Measurements from ENCODE around the gene USP13. TPM values are rescaled to one million over a fixed set of nuclear protein-coding genes. Genes with fewer than 3 reads are reported as not detected.

USP13 gene
- total and polyA plus RNA-seq, 2 of the 13 experiments (the other 11 are each of a cell fraction or from before 2014, with no cell fraction given) = 15.9 to 36.7 TPM

DNA sequence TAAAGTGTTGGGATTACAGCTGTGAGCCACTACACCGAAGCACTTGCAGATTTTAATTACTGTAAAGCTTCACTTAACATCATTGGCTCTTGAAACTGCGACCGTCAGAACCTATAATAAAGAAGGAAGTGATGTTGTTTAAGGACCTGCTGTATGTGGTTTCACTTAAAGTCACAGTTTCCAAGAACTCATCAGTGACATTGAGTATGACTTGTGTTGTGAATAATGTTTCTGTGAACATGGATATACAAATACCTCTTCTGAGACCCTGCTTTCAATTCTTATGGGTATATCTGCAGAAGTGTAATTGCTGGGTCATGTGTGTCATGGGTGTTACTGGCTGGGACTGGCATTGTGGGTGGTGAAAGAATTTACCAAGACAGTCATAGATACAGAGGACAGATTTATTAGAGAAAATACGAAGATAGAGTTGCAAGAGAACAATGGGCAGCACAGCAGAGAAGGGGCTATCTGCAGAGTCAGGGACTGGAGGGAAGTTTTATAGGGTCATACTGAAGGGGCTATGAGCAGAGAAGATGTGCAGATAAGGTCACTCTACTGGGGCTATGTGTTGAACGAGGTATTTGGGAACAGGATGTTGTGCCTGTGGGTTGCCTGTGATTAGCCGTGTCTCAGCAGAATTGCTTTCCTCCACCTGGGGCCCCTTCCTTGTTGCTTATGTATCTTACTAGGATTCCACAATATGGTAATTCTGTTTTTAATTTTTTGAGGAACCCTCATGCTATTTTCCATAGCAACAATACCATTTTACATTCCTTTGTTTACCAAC, 43.7 kb upstream of the USP13 start:
- in situ Hi-C loops (cut with HindIII; ENCODE audit: extremely low pct_ligation_motif_present, low pct_unique_long_range_greater_than_20kb) = no loop called here
- no peak overlapping the region for H2AFZ ChIP-seq (ENCODE audit: low read length)
- no TSS peak for BruUV-seq (replicated peaks)
- no peak for FAIRE-seq
- no peak for ATAC-seq
- intact Hi-C loops (cut with micrococcal nuclease; ENCODE audit: unreplicated experiment) = no loop called here
- no peaks in the 10 kb centered on the region for H4K20me1 ChIP-seq (ENCODE audit: insufficient read depth, low read length)
- H3K27me3 ChIP-seq (ENCODE audit: control insufficient read depth in 1 of 2, insufficient read depth in 2 of 2, low read length in 2 of 2) = no peaks in the 10 kb centered on the region; a peak in 1 of 5 replicates
- no peak overlapping the region for H3K4me2 ChIP-seq (ENCODE audit: low read depth, low read length)
- H3K27ac ChIP-seq (ENCODE audit: extremely low read length, insufficient read depth, low read length) = no peak overlapping the region
- H3K9ac ChIP-seq (ENCODE audit: insufficient read depth, low read depth, low read length) = no peak overlapping the region
- ChIA-PET POLR2A (no interaction called here), CTCF (ENCODE audit: low intra/inter-chr PET ratio, low total read pairs) (no interaction called here)
- 95% methylated on average over 6 of the region's 6 CpGs for WGBS (ENCODE audit: low lambda C conversion rate)
- no peaks in the 10 kb centered on the region for H3K9me3 ChIP-seq (ENCODE audit: low read length)
- no peaks in the 10 kb centered on the region for H3K36me3 ChIP-seq (replicated peaks in 1 of 2; ENCODE audit: control insufficient read depth in 1 of 2, insufficient read depth in 2 of 2, low read length in 2 of 2)
- TF ChIP-seq NPAS2 (CRISPR knock-in tag; IDR thresholded peaks at IDR 0.05; ENCODE audit: borderline replicate concordance) (no peak), ZNF121 (CRISPR knock-in tag; IDR thresholded peaks at IDR 0.05) (no peak), ZNF33B (CRISPR knock-in tag; IDR thresholded peaks at IDR 0.05) (no peak), ZNF75D (CRISPR knock-in tag; IDR thresholded peaks at IDR 0.05; ENCODE audit: borderline replicate concordance) (no peak), ZNF672 (CRISPR knock-in tag; IDR thresholded peaks at IDR 0.05) (no peak), FOXC1 (CRISPR knock-in tag; IDR thresholded peaks at IDR 0.05; ENCODE audit: borderline replicate concordance) (no peak), NCOA2 (CRISPR knock-in tag; IDR thresholded peaks at IDR 0.05) (no peak), ZNF224 (CRISPR knock-in tag; IDR thresholded peaks at IDR 0.05) (no peak), RELA (CRISPR knock-in tag; IDR thresholded peaks at IDR 0.05) (no peak), ZKSCAN8 (CRISPR knock-in tag; IDR thresholded peaks at IDR 0.05; ENCODE audit: borderline replicate concordance) (no peak), ZNF296 (CRISPR knock-in tag; conservative IDR thresholded peaks at IDR 0.05) (no peak), ZNF260 (CRISPR knock-in tag; IDR thresholded peaks at IDR 0.05; ENCODE audit: borderline replicate concordance, low read depth) (no peak), RNF2 (conservative IDR thresholded peaks at IDR 0.05; ENCODE audit: low read depth) (no peak), YY1 (IDR thresholded peaks at IDR 0.05; ENCODE audit: insufficient read depth, insufficient replicate concordance, low read depth, low read length) (no peak), ZNF367 (CRISPR knock-in tag; IDR thresholded peaks at IDR 0.05; ENCODE audit: borderline replicate concordance) (no peak), PAF1 (CRISPR knock-in tag; IDR thresholded peaks at IDR 0.05) (no peak), ZNF451 (CRISPR knock-in tag; IDR thresholded peaks at IDR 0.05) (no peak), ZBTB3 (CRISPR knock-in tag; IDR thresholded peaks at IDR 0.05; ENCODE audit: borderline replicate concordance, low read depth) (no peak)
- TF ChIP-seq, protein P1, sequence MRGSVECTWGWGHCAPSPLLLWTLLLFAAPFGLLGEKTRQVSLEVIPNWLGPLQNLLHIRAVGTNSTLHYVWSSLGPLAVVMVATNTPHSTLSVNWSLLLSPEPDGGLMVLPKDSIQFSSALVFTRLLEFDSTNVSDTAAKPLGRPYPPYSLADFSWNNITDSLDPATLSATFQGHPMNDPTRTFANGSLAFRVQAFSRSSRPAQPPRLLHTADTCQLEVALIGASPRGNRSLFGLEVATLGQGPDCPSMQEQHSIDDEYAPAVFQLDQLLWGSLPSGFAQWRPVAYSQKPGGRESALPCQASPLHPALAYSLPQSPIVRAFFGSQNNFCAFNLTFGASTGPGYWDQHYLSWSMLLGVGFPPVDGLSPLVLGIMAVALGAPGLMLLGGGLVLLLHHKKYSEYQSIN (CRISPR knock-in tag; IDR thresholded peaks at IDR 0.05; ENCODE audit: borderline replicate concordance) = no peak
- DNase-seq (ENCODE audit: low spot score) = no peak
- peaks cover 22% of the 10 kb centered on the region for H3K79me2 ChIP-seq (ENCODE audit: insufficient read depth, low read length)
- peaks cover 10% of the 10 kb centered on the region for H3K4me1 ChIP-seq (ENCODE audit: insufficient read depth, low read length)
- H3K4me3 ChIP-seq (replicated peaks in 1 of 3; ENCODE audit: insufficient read depth in 1 of 3, low read depth in 2 of 3, low read length in 3 of 3) = no peak overlapping the region

Data from HepG2 (cell line).